ENCODE data around the gene IRAK2.

The IRAK2 gene

GRCh38 chr3:10253731-10254130 is 89.0 kb downstream of the IRAK2 start:
- no peaks in the 10 kb centered on the region for H3K27me3 ChIP-seq (replicated peaks; ENCODE audit: control insufficient read depth, insufficient read depth, low read length)
- H3K36me3 ChIP-seq (ENCODE audit: control insufficient read depth, insufficient read depth, low read length) = peaks cover 16% of the 10 kb centered on the region
- DNase-seq (ENCODE audit: extremely low read depth, insufficient read length) = no peak
- no peak for TF ChIP-seq CTCF (IDR thresholded peaks at IDR 0.05; ENCODE audit: insufficient read depth, low read length, poor library complexity, severe bottlenecking)
- H3K4me3 ChIP-seq (replicated peaks; ENCODE audit: low read depth, low read length) = no peak overlapping the region

GRCh38 chr3:10255835-10256234 is 91.1 kb downstream of the IRAK2 start:
- H3K36me3 ChIP-seq (ENCODE audit: control insufficient read depth, insufficient read depth, low read length) = peaks cover 21% of the 10 kb centered on the region

GRCh38 chr3:10259036-10259435 is 94.3 kb downstream of the IRAK2 start:
- no peak for TF ChIP-seq CTCF (IDR thresholded peaks at IDR 0.05; ENCODE audit: insufficient read depth, low read length, poor library complexity, severe bottlenecking)
- H3K4me3 ChIP-seq (replicated peaks; ENCODE audit: low read depth, low read length) = no peak overlapping the region
- H3K36me3 ChIP-seq (ENCODE audit: control insufficient read depth, insufficient read depth, low read length) = peaks cover 22% of the 10 kb centered on the region
- H3K27me3 ChIP-seq (replicated peaks; ENCODE audit: control insufficient read depth, insufficient read depth, low read length) = no peaks in the 10 kb centered on the region
- DNase-seq (ENCODE audit: extremely low read depth, insufficient read length) = no peak

More at GRCh38 chr3:10255835-10256234, 91.1 kb downstream of the IRAK2 start:
- no peak for TF ChIP-seq CTCF (IDR thresholded peaks at IDR 0.05; ENCODE audit: insufficient read depth, low read length, poor library complexity, severe bottlenecking)
- no peak for DNase-seq (ENCODE audit: extremely low read depth, insufficient read length)
- H3K27me3 ChIP-seq (replicated peaks; ENCODE audit: control insufficient read depth, insufficient read depth, low read length) = no peaks in the 10 kb centered on the region
- H3K4me3 ChIP-seq (replicated peaks; ENCODE audit: low read depth, low read length) = no peak overlapping the region

GRCh38 chr3:10259798-10260197 is 95.1 kb downstream of the IRAK2 start:
- Histone ChIP-seq H3K27me3 (replicated peaks; ENCODE audit: control insufficient read depth, insufficient read depth, low read length) (no peaks in the 10 kb centered on the region), H3K4me3 (replicated peaks; ENCODE audit: low read depth, low read length) (no peak overlapping the region), H3K36me3 (ENCODE audit: control insufficient read depth, insufficient read depth, low read length) (peaks cover 15% of the 10 kb centered on the region)
- no peak for DNase-seq (ENCODE audit: extremely low read depth, insufficient read length)
- TF ChIP-seq CTCF (IDR thresholded peaks at IDR 0.05; ENCODE audit: insufficient read depth, low read length, poor library complexity, severe bottlenecking) = no peak

- Histone ChIP-seq H3K27me3 (replicated peaks; ENCODE audit: control insufficient read depth, insufficient read depth, low read length) (no peaks in the 10 kb centered on the region), H3K36me3 (ENCODE audit: control insufficient read depth, insufficient read depth, low read length) (peaks cover 14% of the 10 kb centered on the region), H3K4me3 (replicated peaks; ENCODE audit: low read depth, low read length) (no peak overlapping the region)
- no peak for TF ChIP-seq CTCF (IDR thresholded peaks at IDR 0.05; ENCODE audit: insufficient read depth, low read length, poor library complexity, severe bottlenecking)
- DNase-seq (ENCODE audit: extremely low read depth, insufficient read length) = no peak
Measured at GRCh38 chr3:10260211-10260701, 95.5 kb downstream of the IRAK2 start.

GRCh38 chr3:10262027-10262426 is 97.3 kb downstream of the IRAK2 start:
- H3K36me3 ChIP-seq (ENCODE audit: control insufficient read depth, insufficient read depth, low read length) = peaks cover 15% of the 10 kb centered on the region
- DNase-seq (ENCODE audit: extremely low read depth, insufficient read length) = no peak
- no peak overlapping the region for H3K4me3 ChIP-seq (replicated peaks; ENCODE audit: low read depth, low read length)
- no peak for TF ChIP-seq CTCF (IDR thresholded peaks at IDR 0.05; ENCODE audit: insufficient read depth, low read length, poor library complexity, severe bottlenecking)
- H3K27me3 ChIP-seq (replicated peaks; ENCODE audit: control insufficient read depth, insufficient read depth, low read length) = no peaks in the 10 kb centered on the region
